ENCODE data around the gene NGRN.
"Not testable (repeated sequence)": the region's sequence is repeated elsewhere in the genome, so short reads cannot be mapped to it uniquely, and the experiment has no call there.

NGRN gene

DNA sequence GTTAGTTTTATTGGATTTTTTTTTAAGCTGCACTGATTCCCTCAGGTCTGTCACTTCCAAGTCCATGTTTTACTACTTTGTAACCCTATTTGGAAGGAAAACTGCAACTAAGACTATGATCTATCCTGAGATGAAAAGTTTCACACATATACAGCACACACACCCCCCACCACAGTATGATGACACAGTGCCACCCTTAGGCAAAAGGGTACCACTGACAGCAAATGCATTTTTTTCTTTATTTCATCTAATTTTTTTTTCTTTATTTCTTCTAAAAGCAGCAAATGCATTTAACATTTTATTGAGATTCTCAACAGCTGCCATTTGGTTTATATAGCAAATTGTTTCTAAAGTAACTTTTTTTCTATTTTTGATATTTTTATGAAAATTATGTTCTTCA is 21.2 kb downstream of the NGRN start:
- DNase-seq = no peak

- DNase-seq = no peak
Measured at GRCh38 chr15:90287101-90287500, 21.6 kb downstream of the NGRN start.

- DNase-seq = no peak
Measured at GRCh38 chr15:90287946-90288345, 22.5 kb downstream of the NGRN start.

GRCh38 chr15:90291679-90292356 is 26.3 kb downstream of the NGRN start:
- no peak for DNase-seq

GRCh38 chr15:90293040-90293810 is 27.8 kb downstream of the NGRN start:
- peak; percentile 60 for DNase-seq

DNA sequence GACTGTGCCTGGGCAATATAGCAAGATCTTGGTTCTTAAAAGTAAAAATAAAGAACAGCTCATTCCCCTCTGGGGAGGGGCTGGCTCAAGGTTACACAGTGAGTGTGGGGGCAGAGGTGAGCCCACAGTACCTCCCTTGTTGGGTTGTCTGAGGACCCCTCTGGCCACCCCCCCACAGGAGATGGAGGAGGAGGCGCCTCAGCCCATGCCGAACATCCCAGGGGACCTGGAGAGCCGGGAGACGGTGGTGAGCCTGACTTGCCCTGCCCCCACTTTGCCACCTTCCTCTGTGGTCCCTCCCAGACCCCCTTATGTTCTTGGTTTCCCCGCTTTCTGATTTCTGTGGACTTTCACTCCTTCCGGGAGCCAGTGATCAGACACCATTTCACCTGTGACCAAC is 28.7 kb downstream of the NGRN start:
- no peak for DNase-seq

DNA sequence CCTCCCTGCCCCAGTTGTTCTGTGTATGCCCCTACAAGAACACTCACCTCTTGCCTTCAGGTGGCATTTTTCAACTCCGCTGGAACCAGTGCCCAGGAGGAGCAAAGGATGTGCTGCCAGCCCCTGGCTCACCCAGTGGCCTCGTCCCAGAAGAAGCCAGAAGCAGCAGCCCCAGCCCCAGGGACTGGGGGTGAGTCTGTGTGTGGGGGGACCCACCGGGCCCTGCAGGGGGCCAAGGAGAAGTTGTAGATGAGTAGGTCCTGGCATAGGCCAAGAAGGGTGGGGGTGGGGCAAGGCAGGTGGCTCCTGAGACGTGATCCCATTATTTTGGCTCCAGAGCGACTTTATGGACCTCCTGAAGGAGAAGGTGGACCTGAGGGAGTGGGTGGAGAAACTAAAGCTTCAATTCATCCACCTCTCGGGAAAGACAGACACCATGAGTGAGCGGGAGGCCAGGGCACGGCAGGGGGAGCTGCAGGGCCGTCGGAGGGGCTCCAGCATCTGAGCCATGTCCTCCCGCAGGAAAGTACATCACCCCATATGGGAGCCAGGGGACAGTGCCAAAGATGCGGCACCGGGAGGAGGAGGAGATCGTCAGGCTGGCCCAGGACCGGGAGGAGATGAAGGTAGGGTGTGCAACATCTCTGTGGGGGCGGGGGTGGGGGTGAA is 29.3 kb downstream of the NGRN start:
- DNase-seq = no peak

GRCh38 chr15:90295270-90295648 is 29.8 kb downstream of the NGRN start:
- DNase-seq = no peak

DNA sequence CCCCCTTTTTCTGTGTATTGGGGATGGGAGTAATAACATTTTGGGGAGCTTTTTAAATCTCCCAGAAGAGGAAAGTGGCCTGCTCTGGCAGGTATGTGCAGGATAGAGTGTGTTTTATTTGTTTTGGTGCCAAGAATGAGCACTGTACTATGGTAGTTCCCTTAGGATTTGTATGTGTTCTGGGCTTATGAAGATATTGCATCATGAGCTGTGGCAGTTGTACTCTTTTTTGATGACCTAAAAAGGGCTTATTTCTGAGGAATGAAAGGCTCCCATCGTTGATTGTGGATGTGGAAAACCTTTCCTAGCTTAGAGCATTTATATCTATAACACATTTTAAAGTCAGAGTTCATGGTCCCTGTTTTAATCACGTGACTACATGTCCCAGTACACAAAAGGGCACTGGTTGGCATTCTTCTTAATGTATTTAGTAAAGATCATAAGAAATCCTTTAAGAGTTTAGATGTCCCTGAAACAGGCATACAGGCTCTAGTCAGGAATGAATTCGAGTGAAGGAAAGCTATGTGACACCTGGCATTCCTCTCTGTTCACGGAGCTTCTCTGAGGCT is 30.9 kb downstream of the NGRN start:
- not testable (repeated sequence) for DNase-seq

DNA sequence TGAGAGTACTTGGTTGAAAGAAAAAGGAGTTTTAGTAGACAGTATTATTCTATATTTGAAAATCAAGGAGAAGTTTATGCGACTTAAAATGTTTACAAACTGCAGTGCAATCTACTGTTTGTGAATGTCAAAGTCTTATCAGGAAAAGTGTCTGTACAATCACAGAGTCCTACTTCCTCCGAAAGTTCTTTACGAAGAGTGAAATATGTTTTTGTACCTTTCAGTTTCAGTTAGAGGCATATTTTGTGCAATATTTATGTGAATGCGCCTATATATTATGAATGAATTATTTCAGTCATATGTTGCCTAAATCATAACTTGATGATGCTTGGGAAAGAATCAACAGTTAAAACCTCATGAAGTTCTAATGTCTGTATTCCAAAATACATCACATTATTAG is 31.5 kb downstream of the NGRN start:
- no peak for DNase-seq

DNA sequence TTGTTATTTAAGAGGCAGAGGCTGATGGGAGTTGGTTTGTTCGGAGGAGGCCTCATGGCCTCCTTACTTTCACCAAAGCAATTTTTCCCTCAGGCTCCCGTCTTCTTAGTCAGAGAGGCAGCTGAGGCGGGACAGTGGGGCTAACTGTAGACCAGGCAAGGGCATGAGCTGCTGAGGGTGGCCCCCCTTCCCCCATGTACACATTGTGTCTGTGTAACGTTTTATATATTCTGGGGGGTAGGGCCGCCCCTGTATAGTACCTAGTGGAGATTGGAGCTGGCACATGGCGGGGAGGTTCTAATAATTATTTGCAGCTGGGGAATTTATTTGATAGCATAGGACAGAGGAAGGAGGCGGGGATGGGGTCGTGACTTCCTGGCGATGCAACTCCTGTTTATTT is 35.1 kb downstream of the NGRN start:
- no peak for DNase-seq

DNA sequence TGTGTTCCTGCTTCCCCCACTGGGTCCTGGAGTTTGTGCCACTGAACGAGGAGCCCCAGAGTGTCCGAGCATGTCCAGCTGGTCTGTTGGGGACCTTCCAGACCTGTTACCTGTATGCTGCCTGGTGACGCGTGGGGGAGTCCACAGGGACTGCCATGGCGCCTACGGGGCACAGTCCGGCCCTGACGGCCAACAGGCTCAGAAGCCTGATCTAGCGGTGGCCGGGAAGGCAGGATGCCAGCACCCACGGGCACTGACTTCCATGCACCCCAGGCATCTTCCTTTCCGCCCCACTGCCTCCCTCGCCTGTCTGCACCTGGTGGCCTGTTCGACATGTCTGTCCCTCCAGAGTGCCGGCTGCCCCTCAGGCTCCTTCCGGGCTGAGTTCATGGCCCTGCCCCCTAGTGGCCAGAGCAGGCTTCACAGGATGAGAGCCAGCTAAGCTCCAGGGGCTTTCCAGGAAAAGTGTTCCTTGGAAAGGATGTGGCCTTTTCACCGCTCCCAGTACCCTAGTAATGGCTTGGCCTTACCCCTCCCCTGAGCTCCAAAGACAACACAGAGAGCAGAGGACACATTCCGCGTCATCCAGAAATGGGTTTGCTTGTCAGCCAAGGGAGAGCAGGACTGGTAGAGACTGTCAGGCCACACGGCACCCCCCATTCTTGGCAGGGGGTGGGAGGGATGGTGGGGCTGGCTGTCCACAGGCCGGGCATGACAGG is 35.7 kb downstream of the NGRN start:
- DNase-seq = peak; percentile 52

DNA sequence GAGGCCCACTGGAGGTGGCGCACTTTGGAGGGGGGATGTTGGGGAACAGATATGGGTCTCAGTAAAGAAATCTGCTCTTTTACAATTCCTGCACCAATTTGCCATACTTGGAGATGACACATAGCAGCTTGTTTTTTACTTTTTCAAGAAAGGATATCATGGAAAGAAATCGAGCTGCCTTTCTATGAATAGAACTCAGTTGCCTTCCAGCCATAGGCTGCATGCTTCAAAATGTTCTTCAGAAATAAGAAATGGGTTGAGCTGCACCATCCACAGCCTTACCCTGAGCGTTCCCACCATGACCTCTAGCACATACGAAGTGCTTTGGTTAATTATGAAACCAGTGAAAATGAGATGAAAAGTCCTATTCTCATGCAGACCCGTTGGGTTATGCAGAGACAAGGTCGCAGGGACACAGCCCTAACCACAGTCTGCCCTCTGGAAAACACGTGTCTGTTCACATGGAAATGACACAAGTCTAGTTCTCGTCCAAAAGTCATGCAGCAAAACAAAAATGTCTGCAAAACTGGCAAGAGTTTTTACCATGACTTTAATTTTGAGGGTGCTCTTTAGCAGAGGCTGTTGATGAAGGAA is 36.3 kb downstream of the NGRN start:
- DNase-seq = no peak

DNA sequence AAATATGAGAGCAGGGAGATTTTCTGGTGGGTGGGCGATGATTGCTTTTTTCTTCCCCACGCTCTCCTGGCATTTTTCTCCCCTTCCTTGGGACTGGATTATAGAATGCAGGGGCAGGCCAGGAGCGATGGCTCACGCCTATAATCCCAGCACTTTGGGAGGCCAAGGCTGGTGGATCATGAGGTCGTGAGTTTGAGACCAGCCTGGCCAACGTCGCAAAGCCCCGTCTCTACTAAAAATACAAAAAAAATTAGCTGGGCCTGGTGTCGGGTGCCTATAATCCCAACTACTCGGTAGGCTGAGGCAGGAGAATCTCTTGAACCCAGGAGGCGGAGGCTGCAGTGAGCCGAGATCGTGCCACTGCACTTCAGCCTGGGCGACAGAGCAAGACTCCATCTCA is 39.9 kb downstream of the NGRN start:
- not testable (repeated sequence) for DNase-seq

DNA sequence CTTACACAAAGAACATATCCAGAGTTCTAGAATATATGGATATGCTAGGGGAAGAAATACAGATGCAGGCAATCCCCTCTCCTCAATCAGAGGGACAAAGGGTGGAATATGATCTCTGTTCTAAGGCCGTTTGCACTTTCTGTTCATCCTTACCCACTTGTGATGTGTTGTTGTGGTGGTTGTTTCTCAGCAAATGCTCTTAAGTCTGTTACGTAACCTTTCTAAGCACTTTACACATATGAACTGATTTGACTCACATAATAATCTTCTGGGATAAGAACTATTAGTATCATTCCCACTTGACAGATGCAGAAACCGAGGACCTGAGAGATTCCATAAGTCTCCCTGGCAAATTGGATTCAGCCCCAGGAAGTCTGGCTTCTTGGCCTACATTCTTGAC is 40.5 kb downstream of the NGRN start:
- no peak for DNase-seq

DNA sequence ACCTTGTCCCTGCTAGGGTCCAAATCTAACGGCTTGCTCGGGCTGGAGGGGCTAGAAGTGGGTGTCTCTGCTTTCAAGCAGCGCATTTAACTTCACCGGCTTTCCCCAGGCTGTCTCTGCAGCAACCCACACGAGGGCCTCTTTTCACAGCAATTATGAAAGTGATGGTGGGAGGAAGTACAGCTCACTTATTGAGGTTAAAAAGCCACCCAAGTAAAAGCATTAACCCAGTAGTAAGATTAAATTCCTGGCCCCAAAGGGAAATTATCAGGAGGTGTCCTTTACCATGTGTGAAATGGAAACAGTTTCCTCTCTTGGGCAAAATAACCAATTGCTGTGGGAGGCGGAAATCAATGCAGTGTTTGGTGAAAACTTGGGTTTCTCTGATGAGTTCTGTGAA is 41.1 kb downstream of the NGRN start:
- DNase-seq = no peak

DNA sequence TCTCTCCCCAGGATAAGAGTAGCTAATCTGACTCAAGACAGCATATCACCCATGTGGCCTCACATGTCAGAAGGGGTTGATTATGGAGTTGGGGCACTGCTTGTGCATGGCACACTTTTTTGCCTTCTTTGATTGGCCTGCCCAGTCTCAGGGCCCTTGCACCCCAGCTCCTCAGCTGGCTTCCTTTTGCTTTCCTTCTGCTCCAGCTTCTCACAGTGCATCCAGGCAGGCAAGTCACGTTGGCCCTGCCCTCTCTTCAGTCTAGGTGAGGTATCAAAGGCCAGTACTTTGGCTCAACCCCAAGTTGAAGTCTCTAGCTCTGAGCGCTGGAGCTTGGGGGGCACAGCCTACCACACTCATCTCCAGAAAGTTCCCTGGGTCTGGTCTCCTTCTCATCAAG is 42.2 kb downstream of the NGRN start:
- DNase-seq = no peak

GRCh38 chr15:90309020-90309419 is 43.5 kb downstream of the NGRN start:
- DNase-seq = no peak

DNA sequence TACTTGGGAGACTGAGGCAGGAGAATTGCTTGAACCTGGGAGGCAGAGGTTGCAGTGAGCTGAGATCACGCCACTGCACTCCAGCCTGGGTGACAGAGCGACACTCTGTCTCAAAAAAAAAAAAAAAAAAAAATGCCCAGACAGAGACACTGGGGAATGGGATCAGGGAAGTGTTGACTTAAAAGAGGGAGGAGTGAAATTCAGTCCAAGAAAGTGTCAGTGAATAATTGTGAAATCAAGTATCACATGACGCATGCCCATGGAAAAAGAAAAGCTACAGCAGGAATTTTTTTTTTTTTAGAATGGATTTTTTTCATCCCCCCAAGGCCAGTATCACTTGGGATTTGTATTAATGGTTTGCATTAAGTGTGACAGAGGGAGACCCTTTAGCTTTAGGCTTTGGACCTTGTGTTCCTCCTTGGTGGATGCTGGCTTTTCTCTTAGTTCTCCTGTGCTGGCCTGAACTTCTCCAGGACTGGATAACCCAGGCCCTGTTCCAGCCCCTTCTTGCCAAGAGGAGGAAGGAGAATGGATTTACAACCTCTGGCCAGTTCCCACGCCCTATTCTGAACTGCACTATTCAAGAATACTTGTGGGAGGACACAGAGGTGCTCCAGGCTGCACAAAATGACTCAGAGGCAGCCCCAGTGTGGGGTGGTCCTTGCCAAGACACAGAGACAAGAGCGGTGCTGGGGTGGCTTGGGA is 50.0 kb downstream of the NGRN start:
- no peak for DNase-seq

DNA sequence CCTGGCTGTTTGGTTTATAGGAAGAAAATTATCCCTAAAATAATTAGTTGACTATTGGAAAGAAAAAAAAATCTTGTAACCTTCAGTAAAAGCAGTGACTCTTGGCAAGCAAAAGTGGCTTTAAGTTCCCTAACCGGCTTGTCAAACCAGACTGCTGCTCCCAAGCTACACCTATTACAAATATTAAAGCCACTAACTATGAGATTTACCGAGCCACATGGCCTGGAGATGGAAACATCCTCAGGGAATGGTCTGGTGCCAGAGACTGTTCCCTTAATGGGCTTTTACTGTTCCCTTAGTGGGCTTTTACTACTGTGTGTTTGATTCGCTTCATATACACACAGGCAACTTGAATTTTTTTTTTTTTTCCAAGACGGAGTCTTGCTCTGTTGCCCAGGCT is 50.7 kb downstream of the NGRN start:
- no peak for DNase-seq

DNA sequence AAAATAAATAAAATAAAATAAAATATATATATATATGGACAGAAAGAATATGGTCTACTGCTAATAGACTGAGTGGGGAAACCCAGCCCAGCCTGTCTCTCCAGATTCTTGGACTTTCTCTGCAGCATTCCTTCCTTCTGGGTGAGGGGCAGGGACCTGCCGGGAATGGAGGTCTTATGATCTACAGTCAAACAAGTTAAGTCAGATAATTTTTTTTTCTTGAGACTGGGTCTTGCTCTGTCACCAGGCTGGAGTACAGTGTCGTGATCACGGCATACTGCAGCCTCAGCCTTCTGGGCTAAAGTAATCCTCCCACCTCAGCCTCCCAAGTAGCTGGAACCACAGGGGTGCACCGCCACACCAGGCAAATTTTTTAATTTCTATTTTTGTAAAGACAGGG is 53.1 kb downstream of the NGRN start:
- DNase-seq = no peak
